Measurements from ENCODE around the gene STX8.
A peak's percentile ranks its signal among the peaks of the same experiment; 100 is the strongest.
"Not testable (repeated sequence)": the region's sequence is repeated elsewhere in the genome, so short reads cannot be mapped to it uniquely, and the experiment has no call there.

Gene STX8

DNA sequence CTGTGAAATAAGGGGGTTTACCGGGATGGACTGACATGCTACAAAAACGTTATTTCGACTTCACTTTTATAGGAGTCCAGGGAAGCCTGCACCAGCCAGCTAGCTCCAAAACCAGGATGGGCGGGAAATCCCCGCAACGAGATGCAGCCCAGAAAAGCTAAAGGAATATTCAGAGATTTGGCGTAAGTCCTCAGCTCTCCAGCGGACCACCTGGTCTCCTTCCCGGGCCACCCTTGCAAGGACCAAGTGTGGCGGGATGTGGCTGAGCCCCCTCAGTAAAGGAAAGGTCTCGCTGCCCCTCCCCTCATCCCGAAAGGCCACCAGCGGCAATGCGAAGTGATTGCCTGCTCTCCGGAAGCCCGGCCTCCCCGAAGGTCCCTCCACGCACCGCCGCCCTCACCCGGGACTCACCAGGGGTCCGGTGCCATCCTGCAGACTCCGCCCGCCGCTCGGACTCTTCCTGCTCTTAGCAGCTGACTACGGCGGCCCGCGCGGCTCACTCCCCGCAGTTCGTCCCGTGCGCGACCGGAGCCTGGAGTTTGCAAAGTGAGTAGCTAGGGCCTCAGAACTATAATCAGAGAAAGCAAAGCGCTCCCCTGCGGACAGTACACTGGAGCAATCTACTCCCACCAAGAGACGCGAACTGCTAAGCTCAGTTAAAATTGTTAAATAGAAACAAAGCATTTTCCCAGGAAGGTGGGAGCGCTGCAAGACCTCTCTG lies at the start of gene STX8:
Gene STX8, minus strand, starts transcription at position 440 of the 721 bp plus-strand sequence. Its CDS starts 12 bp downstream, at position 428.
- no peak for TF ChIP-seq ZFX (IDR thresholded peaks at IDR 0.05; ENCODE audit: borderline replicate concordance)
- TF ChIP-seq, protein P1, sequence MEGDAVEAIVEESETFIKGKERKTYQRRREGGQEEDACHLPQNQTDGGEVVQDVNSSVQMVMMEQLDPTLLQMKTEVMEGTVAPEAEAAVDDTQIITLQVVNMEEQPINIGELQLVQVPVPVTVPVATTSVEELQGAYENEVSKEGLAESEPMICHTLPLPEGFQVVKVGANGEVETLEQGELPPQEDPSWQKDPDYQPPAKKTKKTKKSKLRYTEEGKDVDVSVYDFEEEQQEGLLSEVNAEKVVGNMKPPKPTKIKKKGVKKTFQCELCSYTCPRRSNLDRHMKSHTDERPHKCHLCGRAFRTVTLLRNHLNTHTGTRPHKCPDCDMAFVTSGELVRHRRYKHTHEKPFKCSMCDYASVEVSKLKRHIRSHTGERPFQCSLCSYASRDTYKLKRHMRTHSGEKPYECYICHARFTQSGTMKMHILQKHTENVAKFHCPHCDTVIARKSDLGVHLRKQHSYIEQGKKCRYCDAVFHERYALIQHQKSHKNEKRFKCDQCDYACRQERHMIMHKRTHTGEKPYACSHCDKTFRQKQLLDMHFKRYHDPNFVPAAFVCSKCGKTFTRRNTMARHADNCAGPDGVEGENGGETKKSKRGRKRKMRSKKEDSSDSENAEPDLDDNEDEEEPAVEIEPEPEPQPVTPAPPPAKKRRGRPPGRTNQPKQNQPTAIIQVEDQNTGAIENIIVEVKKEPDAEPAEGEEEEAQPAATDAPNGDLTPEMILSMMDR (IDR thresholded peaks at IDR 0.05) = 0 out of 2 replicates have a peak, but pooled peaks have one; percentile 14
- peak within 1 kb of the TSS; percentile 59 for H3K27ac ChIP-seq

GRCh38 chr17:9622961-9623360 lies 47.3 kb upstream of the STX8 start:
- no peak for TF ChIP-seq ZFX (IDR thresholded peaks at IDR 0.05; ENCODE audit: borderline replicate concordance)
- TF ChIP-seq, protein P1 (IDR thresholded peaks at IDR 0.05) = no peak
- no peak overlapping the region for H3K27ac ChIP-seq

DNA sequence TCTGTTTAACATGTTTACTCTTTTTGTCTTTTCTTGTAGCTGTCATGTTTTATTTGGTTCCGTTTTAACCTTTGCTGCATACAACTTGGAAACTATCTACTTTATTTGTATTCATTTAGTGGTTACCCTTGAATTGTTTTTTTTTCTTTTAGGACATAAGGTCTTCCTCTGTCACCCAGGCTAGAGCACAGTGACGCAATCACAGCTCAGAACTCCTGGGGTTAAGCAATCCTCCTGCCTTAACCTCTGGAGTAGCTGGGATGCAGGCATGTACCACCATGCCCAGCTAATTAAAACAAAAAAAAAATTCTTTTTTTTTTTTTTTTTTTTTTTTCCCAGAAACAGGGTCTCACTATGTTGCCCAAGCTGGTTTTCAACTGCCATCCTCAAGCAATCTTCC lies 39.9 kb upstream of the STX8 start:
- TF ChIP-seq, protein P1 (IDR thresholded peaks at IDR 0.05) = no peak
- no peak for TF ChIP-seq ZFX (IDR thresholded peaks at IDR 0.05; ENCODE audit: borderline replicate concordance)
- no peak overlapping the region for H3K27ac ChIP-seq

DNA sequence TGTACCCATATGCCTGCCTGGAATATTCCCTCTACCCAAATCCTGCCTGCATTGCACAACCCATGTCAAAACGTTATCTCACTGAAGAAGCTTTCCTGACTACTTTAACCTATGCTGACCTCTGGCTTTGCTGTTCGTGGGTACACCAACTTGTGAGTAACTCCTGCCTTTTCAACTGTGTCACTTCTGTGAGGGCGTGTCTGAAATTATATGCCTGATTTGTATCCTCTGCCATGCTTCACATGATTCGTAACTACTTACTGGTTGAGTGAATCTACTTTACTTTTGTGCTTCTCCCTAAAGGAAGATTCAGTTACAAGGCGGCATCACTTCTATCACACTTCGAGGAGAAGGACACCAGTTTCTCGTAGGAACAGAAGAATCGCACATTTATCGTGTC lies 36.4 kb upstream of the STX8 start:
- TF ChIP-seq, protein P1 (IDR thresholded peaks at IDR 0.05) = no peak
- no peak for TF ChIP-seq ZFX (IDR thresholded peaks at IDR 0.05; ENCODE audit: borderline replicate concordance)
- H3K27ac ChIP-seq = no peak overlapping the region

DNA sequence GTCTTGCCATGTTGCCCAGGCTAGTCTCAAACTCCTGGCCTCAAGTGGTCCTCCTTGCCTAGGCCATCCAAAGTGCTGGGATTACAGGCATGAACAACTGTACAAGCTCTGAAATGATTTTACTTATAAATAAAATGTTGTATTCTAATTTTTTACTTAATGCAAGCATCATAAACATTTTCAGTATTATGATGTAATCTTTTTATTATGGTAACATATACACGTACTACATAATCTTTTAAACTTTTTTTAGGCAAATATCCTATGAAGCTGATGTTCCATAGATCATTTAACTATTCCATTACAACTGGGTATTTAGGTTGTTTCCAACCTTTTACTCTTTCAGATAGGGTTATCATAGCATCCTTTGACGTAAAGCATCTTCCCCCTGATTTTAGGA lies 35.9 kb upstream of the STX8 start:
- TF ChIP-seq, protein P1 (IDR thresholded peaks at IDR 0.05) = no peak
- TF ChIP-seq ZFX (IDR thresholded peaks at IDR 0.05; ENCODE audit: borderline replicate concordance) = no peak

DNA sequence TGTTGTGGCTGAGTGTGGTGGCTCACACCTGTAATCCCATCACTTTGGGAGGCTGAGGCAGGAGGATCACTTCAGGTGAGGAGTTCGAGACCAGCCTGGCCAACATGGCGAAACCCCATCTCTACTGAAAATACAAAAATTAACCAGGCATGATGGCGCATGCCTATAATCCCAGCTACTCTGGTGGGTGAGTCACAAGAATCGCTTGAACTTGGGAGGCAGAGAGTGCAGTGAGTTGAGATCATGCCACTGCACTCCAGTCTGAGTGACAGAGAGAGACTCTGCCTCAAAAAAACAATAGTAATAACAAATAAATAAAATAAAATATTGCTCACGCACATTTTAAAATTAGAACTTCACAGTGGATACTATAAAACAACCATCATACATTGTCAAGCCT lies 31.4 kb upstream of the STX8 start:
- not testable (repeated sequence) for H3K27ac ChIP-seq

More for the DNA sequence above, 35.9 kb upstream of the STX8 start:
- no peak overlapping the region for H3K27ac ChIP-seq

- TF ChIP-seq, protein P1 (IDR thresholded peaks at IDR 0.05) = no peak
- no peak for TF ChIP-seq ZFX (IDR thresholded peaks at IDR 0.05; ENCODE audit: borderline replicate concordance)
Measured at GRCh38 chr17:9606453-9606852, 30.8 kb upstream of the STX8 start.

DNA sequence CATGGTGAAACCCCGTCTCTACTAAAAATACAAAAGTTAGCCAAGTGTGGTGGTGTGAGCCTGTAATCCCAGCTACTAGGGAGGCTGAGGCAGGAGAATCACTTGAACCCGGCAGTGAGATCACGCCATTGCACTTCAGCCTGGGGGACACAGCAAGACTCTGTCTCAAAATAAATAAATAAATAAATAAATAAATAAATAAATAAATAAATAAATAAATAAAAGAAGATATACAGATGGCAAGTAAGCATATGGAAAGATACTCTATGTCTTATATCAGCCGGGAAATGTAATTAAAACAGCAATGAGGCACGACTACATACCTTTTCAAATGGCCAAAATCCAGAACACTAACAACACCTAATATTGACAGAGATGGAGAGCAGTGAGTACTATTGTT lies 29.0 kb upstream of the STX8 start:
- H3K27ac ChIP-seq = not testable (repeated sequence)

More at GRCh38 chr17:9606453-9606852, 30.8 kb upstream of the STX8 start:
- H3K27ac ChIP-seq = no peak overlapping the region

Data from 22Rv1 (cell line).